OCI-LY7 (cell line): Measurements from ENCODE around the gene PPP6C. TPM values are rescaled to one million over a fixed set of nuclear protein-coding genes. Genes with fewer than 3 reads are reported as not detected.
A peak's percentile ranks its signal among the peaks of the same experiment; 100 is the strongest.
"Not testable (repeated sequence)": the region's sequence is repeated elsewhere in the genome, so short reads cannot be mapped to it uniquely, and the experiment has no call there.

Source experiments
- BruUV-seq: library from RNA; stranded (reverse); fragments of 400-500 nt; replicated peaks from 2 replicates; lab custom pipeline; 2021; lab: Mats Ljungman, UMichigan
- CTCF ChIA-PET: fragments of 300-600 bp; sonication (Branson Sonifier 250); formaldehyde crosslinking; loops from one replicate; lab custom pipeline; 2022; ENCODE audit warnings: antibody characterized with exemption; ENCODE audit not compliant: unreplicated experiment; lab: Charles Lee
- POLR2A ChIA-PET: fragments of 300-600 bp; sonication (Branson Sonifier 250); formaldehyde crosslinking; loops from one replicate; lab custom pipeline; 2022; ENCODE audit warnings: antibody characterized with exemption; lab: Charles Lee
- DNase-seq: peaks from one replicate; pipeline ENCODE4 v3.0.0-alpha.2; 2015; ENCODE audit warnings: low spot score
- H2AFZ ChIP-seq: fragments of 200-600 bp; sonication (generic), shearing (Covaris generic); 2 replicates; pipeline ENCODE4 v1.6.1; 2014; ENCODE audit warnings: mild to moderate bottlenecking, antibody characterized with exemption, low read length, moderate library complexity
- H3K27ac ChIP-seq: fragments of 200-600 bp; sonication (generic); 2 replicates; pipeline ENCODE4 v1.5.1; 2014; ENCODE audit warnings: mixed run types, low read depth, mild to moderate bottlenecking, moderate library complexity, low read length, inconsistent platforms; ENCODE audit not compliant: poor library complexity, severe bottlenecking
- H3K36me3 ChIP-seq: fragments of 200-600 bp; sonication (generic); 2 replicates; pipeline ENCODE4 v1.6.1; 2014; ENCODE audit warnings: mild to moderate bottlenecking, antibody characterized with exemption, low read length, moderate library complexity, mixed read lengths; ENCODE audit not compliant: insufficient read depth
- H3K4me1 ChIP-seq: fragments of 200-600 bp; sonication (generic); 2 replicates; pipeline ENCODE4 v1.5.1; 2014; ENCODE audit warnings: mild to moderate bottlenecking, low read length; ENCODE audit not compliant: insufficient read depth, poor library complexity, severe bottlenecking
- H3K4me2 ChIP-seq: fragments of 200-600 bp; sonication (generic); 2 replicates; pipeline ENCODE4 v1.6.1; 2014; ENCODE audit warnings: mild to moderate bottlenecking, low read length
- H3K4me3 ChIP-seq: fragments of 200-600 bp; sonication (generic); 2 replicates; pipeline ENCODE4 v1.5.1; 2014; ENCODE audit warnings: mild to moderate bottlenecking, low read depth, low read length; ENCODE audit not compliant: poor library complexity, severe bottlenecking
- H3K79me2 ChIP-seq: fragments of 200-600 bp; sonication (generic); 2 replicates; pipeline ENCODE4 v1.6.1; 2016; ENCODE audit warnings: low read depth, mild to moderate bottlenecking, low read length, moderate library complexity, mixed read lengths; ENCODE audit not compliant: insufficient read depth
- H3K9me2 ChIP-seq: fragments of 200-600 bp; sonication (generic); 2 replicates; pipeline ENCODE4 v1.6.1; 2016; ENCODE audit warnings: mild to moderate bottlenecking, low read length, mixed read lengths; ENCODE audit not compliant: insufficient read depth
- H3K9me3 ChIP-seq: fragments of 200-600 bp; sonication (generic); 2 replicates; pipeline ENCODE4 v1.6.1; 2014; ENCODE audit warnings: mild to moderate bottlenecking, mixed run types, low read length, mixed read lengths
- H4K20me1 ChIP-seq: fragments of 200-600 bp; sonication (generic); 2 replicates; pipeline ENCODE4 v1.6.1; 2014; ENCODE audit warnings: mild to moderate bottlenecking, antibody characterized with exemption, low read length, moderate library complexity, mixed read lengths; ENCODE audit not compliant: insufficient read depth
- CTCF ChIP-seq: fragments of 200-600 bp; sonication (generic); conservative IDR thresholded peaks from 2 replicates; pipeline ENCODE4 v1.5.1; 2014; ENCODE audit warnings: mild to moderate bottlenecking, antibody characterized with exemption, low read length, moderate library complexity, mixed read lengths
- EZH2phosphoT487 ChIP-seq: fragments of 200-600 bp; sonication (generic); IDR thresholded peaks from 2 replicates; pipeline ENCODE4 v1.6.1; 2018; ENCODE audit warnings: low read depth, borderline replicate concordance, mild to moderate bottlenecking, mixed run types, antibody characterized with exemption, low read length, moderate library complexity, mixed read lengths
- intact Hi-C: fragments of 100-400 bp; cut with micrococcal nuclease; formaldehyde crosslinking; loops from one replicate; pipeline ENCODE4 v1.10.0; 2022; ENCODE audit not compliant: unreplicated experiment
- total RNA-seq, 2 experiments: library from RNA; depleted of rRNA in 1 of 2; stranded (reverse); fragments of >200 nt in 1 of 2; shearing (Covaris generic) in 1 of 2; gene quantifications; 2 replicates each; pipeline ENCODE4 v1.2.3, GENCODE V29; 2014 to 2022

Gene PPP6C
- total RNA-seq, 2 experiments from 2014 or later, result 21.4 to 55.1 TPM

GRCh38 chr9:125235804-125236519, 46.4 kb upstream of the PPP6C start:
- ChIA-PET CTCF (no interaction called here), POLR2A (interaction anchor here (0.9 kb wide), 1 partner anchor 166 kb away, joined by 4 read pairs; no protein-coding TSS in a partner anchor)
- peak overlapping the region; percentile 74 for H3K4me2 ChIP-seq
- intact Hi-C loops, result no loop called here
- TF ChIP-seq CTCF (no peak), EZH2phosphoT487 (no peak)
- peak overlapping the region; percentile 96 for H3K4me3 ChIP-seq
- H2AFZ ChIP-seq, result no peak overlapping the region
- H3K9me3 ChIP-seq, result no peaks in the 10 kb centered on the region
- H3K36me3 ChIP-seq, result peaks cover 79% of the 10 kb centered on the region
- DNase-seq, result no peak
- peaks cover 46% of the 10 kb centered on the region for H3K4me1 ChIP-seq
- no peak overlapping the region for H3K27ac ChIP-seq
- BruUV-seq, result no TSS peak
- H3K79me2 ChIP-seq, result peaks cover 57% of the 10 kb centered on the region
- no peaks in the 10 kb centered on the region for H3K9me2 ChIP-seq
- H4K20me1 ChIP-seq, result peaks cover 48% of the 10 kb centered on the region

- Histone ChIP-seq H3K79me2 (peaks cover 39% of the 10 kb centered on the region), H4K20me1 (peaks cover 33% of the 10 kb centered on the region), H3K4me1 (peaks cover 39% of the 10 kb centered on the region), H3K36me3 (peaks cover 72% of the 10 kb centered on the region)
- H3K4me3 ChIP-seq, H3K9me2 ChIP-seq, intact Hi-C loops, H3K4me2 ChIP-seq, BruUV-seq, H2AFZ ChIP-seq, CTCF ChIA-PET, POLR2A ChIA-PET, H3K9me3 ChIP-seq, H3K27ac ChIP-seq, DNase-seq: not testable (repeated sequence)
Measured at GRCh38 chr9:125234099-125234498, 44.5 kb upstream of the PPP6C start.

GRCh38 chr9:125233678-125234077, 44.1 kb upstream of the PPP6C start:
- no peak overlapping the region for H3K27ac ChIP-seq
- CTCF ChIA-PET, result no interaction called here
- TF ChIP-seq CTCF (no peak), EZH2phosphoT487 (no peak)
- no TSS peak for BruUV-seq
- H3K36me3 ChIP-seq, result peaks cover 68% of the 10 kb centered on the region
- POLR2A ChIA-PET, result no interaction called here
- peaks cover 35% of the 10 kb centered on the region for H3K4me1 ChIP-seq
- no peak overlapping the region for H2AFZ ChIP-seq
- no peak overlapping the region for H3K4me2 ChIP-seq
- no peak for DNase-seq
- peaks cover 35% of the 10 kb centered on the region for H3K79me2 ChIP-seq
- H3K9me2 ChIP-seq, result no peaks in the 10 kb centered on the region
- no peaks in the 10 kb centered on the region for H3K9me3 ChIP-seq
- peaks cover 29% of the 10 kb centered on the region for H4K20me1 ChIP-seq
- intact Hi-C loops, result no loop called here
- H3K4me3 ChIP-seq, result no peak overlapping the region
